ENCODE data around the gene SND1.

GRCh38 chr7:127666602-127667001 lies 14.6 kb downstream of the SND1 start:
- TF ChIP-seq CTCF (IDR thresholded peaks at IDR 0.05): no peak
- TF ChIP-seq POLR2A (IDR thresholded peaks at IDR 0.05): no peak
